Mucosa of rectum (tissue), 2 donors: ENCODE results near the gene TBC1D1.

Experiments used
- H3K27ac ChIP-seq, 2 donors: one replicate each; pipeline ENCODE4 v1.7.0; 2013; ENCODE audit warnings: inconsistent platforms in 2 of 2, low read depth in 2 of 2, low read length in 2 of 2
- H3K27me3 ChIP-seq, 2 donors: one replicate each; pipeline ENCODE4 v1.7.0; 2013; ENCODE audit warnings: low read length in 2 of 2; ENCODE audit not compliant: control insufficient read depth in 2 of 2, insufficient read depth in 2 of 2
- H3K36me3 ChIP-seq, 2 donors: one replicate each; pipeline ENCODE4 v1.7.0; 2013; ENCODE audit warnings: low read length in 2 of 2; ENCODE audit not compliant: control insufficient read depth in 2 of 2, insufficient read depth in 2 of 2
- H3K4me1 ChIP-seq, 2 donors: one replicate each; pipeline ENCODE4 v1.7.0; 2013; ENCODE audit warnings: low read length in 2 of 2, mild to moderate bottlenecking in 1 of 2; ENCODE audit not compliant: control insufficient read depth in 2 of 2, insufficient read depth in 2 of 2
- H3K4me3 ChIP-seq, 2 donors: one replicate each; pipeline ENCODE4 v1.7.0; 2013; ENCODE audit warnings: low read length in 2 of 2
- H3K9ac ChIP-seq, 2 donors: one replicate each; pipeline ENCODE4 v1.7.0; 2013; ENCODE audit warnings: low read length in 2 of 2, low read depth in 1 of 2, mild to moderate bottlenecking in 1 of 2
- H3K9me3 ChIP-seq, 2 donors: one replicate each; pipeline ENCODE4 v1.7.0; 2013; ENCODE audit warnings: low read length in 2 of 2; ENCODE audit not compliant: control insufficient read depth in 2 of 2
- donor health status: healthy.
- donor health status: Normal muscosa, but diverticular disease.

TBC1D1 gene

GRCh38 chr4:38105475-38106220 is 214.8 kb downstream of the TBC1D1 start:
- H3K27ac ChIP-seq, result peak overlapping the region in 1 of 2 donors; percentile 34
- H3K4me1 ChIP-seq, result peaks cover 0 to 23% of the 10 kb centered on the region in 2 donors
- H3K9me3 ChIP-seq, result no peaks in the 10 kb centered on the region
- H3K27me3 ChIP-seq, result no peaks in the 10 kb centered on the region
- no peak overlapping the region for H3K4me3 ChIP-seq
- peaks cover 0 to 22% of the 10 kb centered on the region in 2 donors for H3K36me3 ChIP-seq
- H3K9ac ChIP-seq, result no peak overlapping the region

GRCh38 chr4:38106311-38106710 is 215.4 kb downstream of the TBC1D1 start:
- Histone ChIP-seq H3K27me3 (no peaks in the 10 kb centered on the region), H3K27ac (peak overlapping the region in 1 of 2 donors; percentile 34), H3K9ac (peak overlapping the region in 1 of 2 donors; percentile 42), H3K9me3 (no peaks in the 10 kb centered on the region), H3K4me1 (peaks cover 0 to 28% of the 10 kb centered on the region in 2 donors), H3K4me3 (no peak overlapping the region), H3K36me3 (peaks cover 0 to 21% of the 10 kb centered on the region in 2 donors)

GRCh38 chr4:38106886-38107514 is 216.1 kb downstream of the TBC1D1 start:
- Histone ChIP-seq H3K9me3 (no peaks in the 10 kb centered on the region), H3K36me3 (peaks cover 0 to 21% of the 10 kb centered on the region in 2 donors), H3K27me3 (no peaks in the 10 kb centered on the region), H3K27ac (no peak overlapping the region), H3K4me3 (no peak overlapping the region), H3K9ac (peak overlapping the region in 1 of 2 donors; percentile 53), H3K4me1 (peaks cover 0 to 28% of the 10 kb centered on the region in 2 donors)

GRCh38 chr4:38107818-38108217 is 216.9 kb downstream of the TBC1D1 start:
- Histone ChIP-seq H3K4me1 (peaks cover 0 to 25% of the 10 kb centered on the region in 2 donors), H3K9me3 (no peaks in the 10 kb centered on the region), H3K9ac (no peak overlapping the region), H3K27ac (no peak overlapping the region), H3K4me3 (no peak overlapping the region), H3K36me3 (peaks cover 0 to 21% of the 10 kb centered on the region in 2 donors), H3K27me3 (no peaks in the 10 kb centered on the region)

- no peaks in the 10 kb centered on the region for H3K27me3 ChIP-seq
- H3K36me3 ChIP-seq, result peaks cover 0 to 19% of the 10 kb centered on the region in 2 donors
- H3K4me1 ChIP-seq, result peaks cover 0 to 27% of the 10 kb centered on the region in 2 donors
- no peak overlapping the region for H3K4me3 ChIP-seq
- no peak overlapping the region for H3K9ac ChIP-seq
- peak overlapping the region in 1 of 2 donors; percentile 18 for H3K27ac ChIP-seq
- H3K9me3 ChIP-seq, result no peaks in the 10 kb centered on the region
Observed at GRCh38 chr4:38109370-38109769, 218.5 kb downstream of the TBC1D1 start.

GRCh38 chr4:38109896-38110295 is 219.0 kb downstream of the TBC1D1 start:
- Histone ChIP-seq H3K27ac (peak overlapping the region in 1 of 2 donors; percentile 18), H3K36me3 (peaks cover 0 to 19% of the 10 kb centered on the region in 2 donors), H3K9me3 (no peaks in the 10 kb centered on the region), H3K27me3 (no peaks in the 10 kb centered on the region), H3K9ac (no peak overlapping the region), H3K4me1 (peaks cover 0 to 30% of the 10 kb centered on the region in 2 donors), H3K4me3 (no peak overlapping the region)

GRCh38 chr4:38111024-38111423 is 220.1 kb downstream of the TBC1D1 start:
- peaks cover 0 to 22% of the 10 kb centered on the region in 2 donors for H3K4me1 ChIP-seq
- no peak overlapping the region for H3K9ac ChIP-seq
- H3K4me3 ChIP-seq, result no peak overlapping the region
- peaks cover 0 to 20% of the 10 kb centered on the region in 2 donors for H3K36me3 ChIP-seq
- H3K27me3 ChIP-seq, result no peaks in the 10 kb centered on the region
- H3K9me3 ChIP-seq, result no peaks in the 10 kb centered on the region
- H3K27ac ChIP-seq, result no peak overlapping the region

- no peak overlapping the region for H3K27ac ChIP-seq
- H3K4me1 ChIP-seq, result peaks cover 0 to 22% of the 10 kb centered on the region in 2 donors
- H3K27me3 ChIP-seq, result no peaks in the 10 kb centered on the region
- H3K9ac ChIP-seq, result no peak overlapping the region
- no peaks in the 10 kb centered on the region for H3K9me3 ChIP-seq
- H3K36me3 ChIP-seq, result peaks cover 0 to 22% of the 10 kb centered on the region in 2 donors
- H3K4me3 ChIP-seq, result no peak overlapping the region
Observed at GRCh38 chr4:38111717-38112116, 220.8 kb downstream of the TBC1D1 start.

- Histone ChIP-seq H3K36me3 (peaks cover 0 to 15% of the 10 kb centered on the region in 2 donors), H3K27me3 (no peaks in the 10 kb centered on the region), H3K9me3 (no peaks in the 10 kb centered on the region), H3K4me3 (no peak overlapping the region), H3K4me1 (peaks cover 0 to 22% of the 10 kb centered on the region in 2 donors), H3K27ac (no peak overlapping the region), H3K9ac (no peak overlapping the region)
Observed at GRCh38 chr4:38113132-38113531, 222.2 kb downstream of the TBC1D1 start.

- no peak overlapping the region for H3K9ac ChIP-seq
- H3K27ac ChIP-seq, result no peak overlapping the region
- no peak overlapping the region for H3K4me3 ChIP-seq
- peaks cover 0 to 22% of the 10 kb centered on the region in 2 donors for H3K4me1 ChIP-seq
- no peaks in the 10 kb centered on the region for H3K27me3 ChIP-seq
- H3K9me3 ChIP-seq, result no peaks in the 10 kb centered on the region
- H3K36me3 ChIP-seq, result peaks cover 3 to 19% of the 10 kb centered on the region in 2 donors
Observed at GRCh38 chr4:38113551-38113950, 222.7 kb downstream of the TBC1D1 start.
